K562 (cell line): Measurements from ENCODE around the gene PAFAH1B2. TPM values are rescaled to one million over a fixed set of nuclear protein-coding genes. Genes with fewer than 3 reads are reported as not detected.

Experiments used
- CHD2 ChIP-seq: IDR thresholded peaks from 2 replicates; pipeline ENCODE4 v1.6.1; 2011; ENCODE audit warnings: low read depth, low read length
- CREB1 ChIP-seq, 2 experiments: sonication (generic) in 1 of 2; formaldehyde crosslinking in 1 of 2; IDR thresholded peaks; 2 replicates each; pipeline versions ENCODE4 v1.6.1 to v1.8.0; 2012 to 2022; ENCODE audit warnings: inconsistent platforms in 1 of 2, mild to moderate bottlenecking in 1 of 2, missing genetic modification reagents in 1 of 2, moderate library complexity in 1 of 2
- DNMT1 ChIP-seq: fragments of 450-650 bp; IDR thresholded peaks from 2 replicates; pipeline ENCODE4 v1.6.1; 2016; ENCODE audit warnings: antibody characterized with exemption, mild to moderate bottlenecking
- GABPA ChIP-seq: fragments of 200-800 bp; sonication (Bioruptor generic); conservative IDR thresholded peaks from 2 replicates; pipeline ENCODE4 v1.6.1; 2016; ENCODE audit warnings: low read depth, missing genetic modification characterization, missing compliant biosample characterization
- KDM2B ChIP-seq: fragments of 250-450 bp; sonication (Bioruptor Pico); IDR thresholded peaks from 2 replicates; pipeline ENCODE4 v1.8.0; 2021; ENCODE audit warnings: mild to moderate bottlenecking, moderate library complexity
- NR2C2 ChIP-seq, 2 experiments: fragments of 200-800 bp in 1 of 2; sonication (Bioruptor generic) in 1 of 2; sonication (generic) in 1 of 2; formaldehyde crosslinking in 1 of 2; IDR thresholded peaks; 2 replicates each; pipeline versions ENCODE4 v1.6.1 to v1.8.0; 2016 to 2022; ENCODE audit warnings: mild to moderate bottlenecking in 1 of 2, missing compliant biosample characterization in 1 of 2, missing genetic modification characterization in 1 of 2, missing genetic modification reagents in 1 of 2
- NRF1 ChIP-seq, 2 experiments: fragments of 450-650 bp; IDR thresholded peaks in 1 of 2; conservative IDR thresholded peaks in 1 of 2; 2 replicates each; pipeline ENCODE4 v1.6.1; 2014; ENCODE audit warnings: mild to moderate bottlenecking in 2 of 2
- PKNOX1 ChIP-seq: fragments of 450-650 bp; IDR thresholded peaks from 2 replicates; pipeline ENCODE4 v1.6.1; 2016
- RBFOX2 ChIP-seq: fragments of 200-400 bp; formaldehyde crosslinking; IDR thresholded peaks from 2 replicates; pipeline ENCODE4 v1.6.1; 2017; ENCODE audit warnings: low read depth, mild to moderate bottlenecking, low read length, moderate library complexity
- RBM22 ChIP-seq: fragments of 200-400 bp; formaldehyde crosslinking; IDR thresholded peaks from 2 replicates; pipeline ENCODE4 v1.6.1; 2018; ENCODE audit warnings: low read length, low read depth; ENCODE audit not compliant: poor library complexity, severe bottlenecking
- RUNX1 ChIP-seq: sonication (generic); IDR thresholded peaks from 2 replicates; pipeline ENCODE4 v1.6.1; 2016; ENCODE audit warnings: antibody characterized with exemption, low read depth
- TAF1 ChIP-seq: IDR thresholded peaks from 2 replicates; pipeline ENCODE4 v1.6.1; 2011; ENCODE audit warnings: mild to moderate bottlenecking, low read length, moderate library complexity; ENCODE audit not compliant: insufficient read depth, control insufficient read depth, severe bottlenecking; ENCODE audit errors: extremely low read depth
- TSHZ1 ChIP-seq: fragments of 250-450 bp; sonication (Bioruptor Pico); IDR thresholded peaks from 2 replicates; pipeline ENCODE4 v1.4.0; 2020; ENCODE audit warnings: mild to moderate bottlenecking, moderate library complexity
- ZBTB11 ChIP-seq, 3 experiments: fragments of 200-800 bp in 1 of 3; fragments of 250-450 bp in 1 of 3; fragments of 450-650 bp in 1 of 3; sonication (Bioruptor Pico) in 1 of 3; sonication (Bioruptor generic) in 1 of 3; formaldehyde crosslinking in 1 of 3; IDR thresholded peaks; 2 replicates each; pipeline versions ENCODE4 v1.6.1 to v1.8.0; 2016 to 2022; ENCODE audit warnings: mild to moderate bottlenecking in 2 of 3, missing genetic modification characterization in 2 of 3, missing compliant biosample characterization in 1 of 3, moderate library complexity in 1 of 3
- ZBTB7A ChIP-seq: IDR thresholded peaks from 2 replicates; pipeline ENCODE4 v1.6.1; 2011; ENCODE audit warnings: low read depth, mild to moderate bottlenecking, low read length, moderate library complexity, borderline replicate concordance; ENCODE audit not compliant: control insufficient read depth
- polyA plus RNA-seq, 8 experiments: library from polyadenylated mRNA; depleted of rRNA in 4 of 8; stranded (reverse) in 5 of 8; unstranded in 3 of 8; fragments of >200 nt; fragmentation: Nextera tagmentation in 2 of 8; fragmentation: Illumina TruSeq in 1 of 8; extraction: Ambion mirVana in 2 of 8; extraction: Trizol in 1 of 8; gene quantifications; 2 replicates each; pipeline versions ENCODE4 v1.2.1 to v1.2.3, GENCODE V29; 2011 to 2014; ENCODE audit warnings: inconsistent platforms in 1 of 8, missing spikeins in 1 of 8
- total RNA-seq, 7 experiments: library from RNA; depleted of rRNA in 6 of 7; stranded (reverse); fragments of >200 nt in 6 of 7; fragmentation: Illumina TruSeq in 2 of 7; extraction: Trizol in 2 of 7; gene quantifications; 2 replicates each; pipeline versions ENCODE4 v1.2.1 to v1.2.3, GENCODE V29; 2011 to 2021; ENCODE audit warnings: low replicate concordance in 1 of 7

PAFAH1B2 gene
- total and polyA plus RNA-seq, 9 of the 15 experiments (the other 6 are each of a cell fraction or from before 2014, with no cell fraction given), result 27.8 to 94.7 (median 64.9) TPM

- TF ChIP-seq TSHZ1 (CRISPR knock-in tag) (no peak), ZBTB11 (CRISPR knock-in tag; IDR thresholded peaks at IDR 0.05) (peak in 1 of 3 experiments; percentile 72; a peak in 2 of 6 replicates), RBFOX2 (peak; percentile 68), CREB1 (IDR thresholded peaks at IDR 0.05) (0 out of 2 replicates have a peak, but pooled peaks have one; percentile 3), CREB1 (CRISPR knock-in tag; IDR thresholded peaks at IDR 0.05) (no peak), TAF1 (peak; percentile 4), ZBTB7A (peak; percentile 39; the same call in 1 of the 2 replicates), NR2C2 (CRISPR knock-in tag; IDR thresholded peaks at IDR 0.05) (no peak), NR2C2 (tag; IDR thresholded peaks at IDR 0.05) (peak; percentile 62), RUNX1 (0 out of 2 replicates have a peak, but pooled peaks have one; percentile 29), PKNOX1 (peak; percentile 90), RBM22 (peak; percentile 68), NRF1 (conservative IDR thresholded peaks at IDR 0.05 in 1 of 2, IDR thresholded peaks at IDR 0.05 in 1 of 2) (peak; percentile 72; a peak in 2 of 4 replicates), DNMT1 (no peak), GABPA (tag) (peak; percentile 91), CHD2 (peak; percentile 66; the same call in 1 of the 2 replicates), KDM2B (CRISPR knock-in tag) (peak; percentile 15; the same call in 1 of the 2 replicates)
Measured at GRCh38 chr11:117144477-117145392, 648 bp downstream of the PAFAH1B2 start (continued).
